Mesendoderm (in vitro differentiated cells): ENCODE measurements around the gene MTNR1A. TPM values are rescaled to one million over a fixed set of nuclear protein-coding genes. Genes with fewer than 3 reads are reported as not detected.

Source experiments
- DNase-seq: peaks from one replicate; pipeline ENCODE4 v3.0.0; 2013
- H2AK5ac ChIP-seq: 2 replicates; pipeline ENCODE4 v1.6.1; 2013; ENCODE audit warnings: low read length, inconsistent platforms
- H2BK120ac ChIP-seq: 2 replicates; pipeline ENCODE4 v1.6.1; 2013; ENCODE audit warnings: low read depth, mild to moderate bottlenecking, low read length, moderate library complexity, mixed read lengths
- H2BK15ac ChIP-seq: replicated peaks from 2 replicates; pipeline ENCODE4 v1.6.1; 2013; ENCODE audit warnings: low read depth, mild to moderate bottlenecking, moderate library complexity
- H2BK5ac ChIP-seq: 2 replicates; pipeline ENCODE4 v1.6.1; 2013; ENCODE audit warnings: low read length, inconsistent platforms
- H3K18ac ChIP-seq: 2 replicates; pipeline ENCODE4 v1.6.1; 2013; ENCODE audit warnings: mild to moderate bottlenecking, low read length, mixed read lengths
- H3K23ac ChIP-seq: one replicate; pipeline ENCODE4 v1.6.1; 2013; ENCODE audit warnings: low read length
- H3K27ac ChIP-seq: 2 replicates; pipeline ENCODE4 v1.5.1; 2013; ENCODE audit warnings: low read depth, mild to moderate bottlenecking, inconsistent platforms, low read length, moderate library complexity
- H3K27me3 ChIP-seq: 2 replicates; pipeline ENCODE4 v1.6.1; 2013; ENCODE audit warnings: low read length, control low read depth, mild to moderate bottlenecking, inconsistent platforms; ENCODE audit not compliant: insufficient read depth, poor library complexity
- H3K36me3 ChIP-seq: 2 replicates; pipeline ENCODE4 v1.6.1; 2013; ENCODE audit warnings: low read length, inconsistent platforms; ENCODE audit not compliant: control insufficient read depth, insufficient read depth
- H3K4ac ChIP-seq: one replicate; pipeline ENCODE4 v1.6.1; 2013; ENCODE audit warnings: low read depth, mild to moderate bottlenecking, low read length, moderate library complexity
- H3K4me1 ChIP-seq: 2 replicates; pipeline ENCODE4 v1.6.1; 2013; ENCODE audit warnings: low read depth, low read length, inconsistent platforms; ENCODE audit not compliant: control insufficient read depth
- H3K4me2 ChIP-seq: 2 replicates; pipeline ENCODE4 v1.6.1; 2013; ENCODE audit warnings: low read length
- H3K4me3 ChIP-seq: 2 replicates; pipeline ENCODE4 v1.5.1; 2013; ENCODE audit warnings: mild to moderate bottlenecking, low read length
- H3K56ac ChIP-seq: one replicate; pipeline ENCODE4 v1.6.1; 2013; ENCODE audit warnings: low read length
- H3K79me1 ChIP-seq: 2 replicates; pipeline ENCODE4 v1.6.1; 2013; ENCODE audit warnings: low read length, inconsistent platforms
- H3K79me2 ChIP-seq: 2 replicates; pipeline ENCODE4 v1.6.1; 2013; ENCODE audit warnings: mild to moderate bottlenecking, low read length; ENCODE audit not compliant: control insufficient read depth, insufficient read depth
- H3K9ac ChIP-seq: 2 replicates; pipeline ENCODE4 v1.6.1; 2013; ENCODE audit warnings: low read length, inconsistent platforms
- H4K5ac ChIP-seq: one replicate; pipeline ENCODE4 v1.6.1; 2013; ENCODE audit warnings: low read length
- H4K8ac ChIP-seq: one replicate; pipeline ENCODE4 v1.6.1; 2013; ENCODE audit warnings: low read depth, mild to moderate bottlenecking, control low read depth, low read length, moderate library complexity
- WGBS: extraction: QIAGEN DNeasy Blood & Tissue Kit; methylation state at CpG from one replicate; pipeline ENCODE4 v1.1.7; 2013; ENCODE audit warnings: low lambda C conversion rate, missing lambda C conversion rate; ENCODE audit not compliant: insufficient coverage; ENCODE audit errors: extremely low coverage; 5-methylcytosine and 5-hydroxymethylcytosine counted together
- polyA plus RNA-seq, 2 experiments: library from polyadenylated mRNA; stranded (reverse); fragments of 200-250 nt; gene quantifications; one replicate each; pipeline ENCODE4 v1.2.3, GENCODE V29; 2013

The MTNR1A gene
- 0.44 TPM for polyA plus RNA-seq (2013, experiment 1 of 2)
- polyA plus RNA-seq (2013, experiment 2 of 2), result 0.41 TPM

DNA sequence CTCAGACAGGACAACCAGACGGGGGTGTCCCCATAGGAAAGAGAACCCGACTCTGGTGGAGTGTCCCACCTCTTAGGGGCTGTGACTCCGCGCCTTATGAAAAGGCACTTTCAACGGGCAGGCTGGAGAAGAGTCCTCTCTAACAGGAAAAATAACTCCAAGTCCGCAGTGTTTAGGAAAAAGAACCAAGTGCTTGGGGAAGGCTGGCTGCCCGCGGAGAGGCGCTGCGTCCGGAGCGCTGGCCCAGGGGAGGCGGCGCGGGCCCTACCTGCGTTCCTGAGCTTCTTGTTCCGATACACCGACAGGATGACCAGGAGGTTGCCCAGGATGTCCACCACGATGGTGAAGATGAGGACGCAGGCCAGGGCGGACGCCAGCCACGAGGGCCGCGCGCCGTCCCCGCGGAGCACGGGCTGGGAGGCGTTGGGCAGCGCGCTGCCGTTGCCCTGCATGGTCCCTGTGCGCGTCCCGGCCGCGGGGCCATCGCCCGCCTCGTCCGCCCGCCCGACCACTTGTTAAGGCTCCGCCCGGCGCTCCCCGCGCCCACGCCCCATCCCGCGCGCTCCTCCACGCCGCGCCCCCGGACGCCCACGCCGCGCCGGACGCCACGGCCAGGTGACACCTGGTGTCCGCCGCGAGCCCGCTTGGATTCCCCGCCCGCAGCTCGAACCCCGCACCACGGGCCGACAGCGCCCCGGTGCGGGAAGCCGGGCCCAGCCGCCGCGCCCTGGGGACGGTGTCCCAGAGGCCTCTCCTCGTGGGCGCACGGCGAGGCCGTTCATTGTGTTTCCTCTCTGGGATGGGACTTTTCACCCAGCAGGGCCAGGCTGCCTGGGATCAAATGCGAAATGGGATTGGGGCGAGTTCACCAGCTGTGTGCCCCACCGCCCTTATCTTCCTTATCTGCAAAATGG lies at the start of gene MTNR1A:
Gene MTNR1A, minus strand, starts transcription at position 654 of the 914 bp plus-strand sequence. Its CDS starts 202 bp downstream, at position 452.
- Histone ChIP-seq H3K4me2 (peak within 1 kb of the TSS; percentile 97), H3K27me3 (no peaks in the 10 kb centered on the region)
- DNase-seq, result peak; percentile 71

DNA sequence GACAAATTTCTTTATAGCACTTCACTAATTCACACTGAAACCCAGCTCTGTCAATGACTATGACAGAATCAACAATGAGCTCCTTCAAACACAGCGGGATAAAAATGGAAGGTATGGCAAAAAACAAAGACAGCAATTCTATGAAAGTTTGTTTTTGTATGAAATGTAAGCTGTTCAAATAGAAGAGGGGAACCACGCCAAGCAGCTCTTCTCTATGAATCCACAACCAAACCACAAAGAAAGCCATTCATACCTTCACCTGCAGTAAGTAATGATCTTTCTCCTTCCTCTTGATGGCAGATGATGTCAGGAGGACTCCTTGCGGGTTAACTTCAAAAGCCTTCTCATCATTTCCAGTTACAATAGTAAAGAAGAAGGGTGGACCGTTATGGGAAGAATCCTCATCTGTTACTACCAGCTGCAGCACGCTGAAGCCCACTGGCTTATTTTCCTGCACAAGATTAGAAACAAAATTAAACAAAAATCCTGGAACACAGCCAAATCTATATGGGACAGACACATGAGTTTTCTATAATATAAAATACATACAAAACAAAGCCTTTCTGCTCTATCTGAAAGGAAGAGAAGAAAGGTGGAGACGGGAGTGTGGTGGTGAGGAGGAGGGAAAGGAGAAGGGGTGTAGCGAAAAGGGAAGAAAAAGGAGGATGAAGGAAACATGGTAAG lies 48.9 kb upstream of the MTNR1A start:
- H3K4me3 ChIP-seq, result no peak overlapping the region
- no peak for DNase-seq
- H3K27me3 ChIP-seq, result no peaks in the 10 kb centered on the region
- H3K36me3 ChIP-seq, result peaks cover 15% of the 10 kb centered on the region
- no peak overlapping the region for H3K23ac ChIP-seq
- H3K27ac ChIP-seq, result no peak overlapping the region
- no peak overlapping the region for H3K9ac ChIP-seq
- H3K4ac ChIP-seq, result no peak overlapping the region
- no peak overlapping the region for H2BK120ac ChIP-seq
- H3K18ac ChIP-seq, result no peak overlapping the region
- 77% methylated on average over 2 of the region's 7 CpGs for WGBS
- no peaks in the 10 kb centered on the region for H3K79me2 ChIP-seq
- no peak overlapping the region for H2BK15ac ChIP-seq
- H2BK5ac ChIP-seq, result no peak overlapping the region
- no peaks in the 10 kb centered on the region for H3K4me1 ChIP-seq
- no peak overlapping the region for H4K8ac ChIP-seq
- no peaks in the 10 kb centered on the region for H3K79me1 ChIP-seq
- no peak overlapping the region for H4K5ac ChIP-seq
- H3K56ac ChIP-seq, result no peak overlapping the region
- H2AK5ac ChIP-seq, result no peak overlapping the region
- H3K4me2 ChIP-seq, result no peak overlapping the region

More for the DNA sequence above, at the start of gene MTNR1A:
- H4K5ac ChIP-seq, result no peak within 1 kb of the TSS
- H3K79me2 ChIP-seq, result no peaks in the 10 kb centered on the region
- H3K27ac ChIP-seq, result no peak within 1 kb of the TSS
- H4K8ac ChIP-seq, result no peak within 1 kb of the TSS
- peak within 1 kb of the TSS; percentile 64 for H2BK5ac ChIP-seq
- H3K56ac ChIP-seq, result peak within 1 kb of the TSS; percentile 92
- H2BK120ac ChIP-seq, result no peak within 1 kb of the TSS
- no peak within 1 kb of the TSS for H2BK15ac ChIP-seq
- H2AK5ac ChIP-seq, result no peak within 1 kb of the TSS
- peak within 1 kb of the TSS; percentile 70 for H3K9ac ChIP-seq
- peaks cover 1% of the 10 kb centered on the region for H3K4me1 ChIP-seq
- no peaks in the 10 kb centered on the region for H3K36me3 ChIP-seq
- no peak within 1 kb of the TSS for H3K4ac ChIP-seq
- H3K4me3 ChIP-seq, result peak within 1 kb of the TSS; percentile 57
- H3K23ac ChIP-seq, result peak within 1 kb of the TSS; percentile 71
- no peak within 1 kb of the TSS for H3K18ac ChIP-seq
- no peaks in the 10 kb centered on the region for H3K79me1 ChIP-seq
- WGBS, result no CpG with 5 or more reads among the region's 91 CpGs

- no peak overlapping the region for H4K5ac ChIP-seq
- no peak overlapping the region for H2BK5ac ChIP-seq
- no peak overlapping the region for H4K8ac ChIP-seq
- H3K9ac ChIP-seq, result no peak overlapping the region
- no peak overlapping the region for H3K4ac ChIP-seq
- H2BK120ac ChIP-seq, result no peak overlapping the region
- no peaks in the 10 kb centered on the region for H3K79me2 ChIP-seq
- no peaks in the 10 kb centered on the region for H3K27me3 ChIP-seq
- H3K79me1 ChIP-seq, result no peaks in the 10 kb centered on the region
- no CpG with 5 or more reads among the region's 9 CpGs for WGBS
- no peak overlapping the region for H2BK15ac ChIP-seq
- peaks cover 11% of the 10 kb centered on the region for H3K36me3 ChIP-seq
- H3K23ac ChIP-seq, result no peak overlapping the region
- no peak overlapping the region for H3K4me2 ChIP-seq
- H3K4me3 ChIP-seq, result no peak overlapping the region
- H3K27ac ChIP-seq, result no peak overlapping the region
- no peak overlapping the region for H3K18ac ChIP-seq
- no peak overlapping the region for H3K56ac ChIP-seq
- no peaks in the 10 kb centered on the region for H3K4me1 ChIP-seq
- H2AK5ac ChIP-seq, result no peak overlapping the region
- no peak for DNase-seq
These were observed 47.6 kb upstream of the MTNR1A start for GRCh38 chr4:186602978-186603377.

- no peak overlapping the region for H2BK120ac ChIP-seq
- no peak overlapping the region for H3K56ac ChIP-seq
- H3K23ac ChIP-seq, result no peak overlapping the region
- H3K9ac ChIP-seq, result no peak overlapping the region
- H3K4ac ChIP-seq, result no peak overlapping the region
- H2BK5ac ChIP-seq, result no peak overlapping the region
- no peak overlapping the region for H4K5ac ChIP-seq
- H2AK5ac ChIP-seq, result no peak overlapping the region
- no peak overlapping the region for H3K27ac ChIP-seq
- peaks cover 12% of the 10 kb centered on the region for H3K36me3 ChIP-seq
- H3K4me2 ChIP-seq, result no peak overlapping the region
- no peaks in the 10 kb centered on the region for H3K4me1 ChIP-seq
- WGBS, result no CpG with 5 or more reads among the region's 10 CpGs
- H3K4me3 ChIP-seq, result no peak overlapping the region
- no peaks in the 10 kb centered on the region for H3K79me2 ChIP-seq
- H4K8ac ChIP-seq, result no peak overlapping the region
- H3K18ac ChIP-seq, result no peak overlapping the region
- DNase-seq, result no peak
- no peaks in the 10 kb centered on the region for H3K27me3 ChIP-seq
- H2BK15ac ChIP-seq, result no peak overlapping the region
- H3K79me1 ChIP-seq, result no peaks in the 10 kb centered on the region
These were observed 44.1 kb upstream of the MTNR1A start for GRCh38 chr4:186599483-186599882.

DNA sequence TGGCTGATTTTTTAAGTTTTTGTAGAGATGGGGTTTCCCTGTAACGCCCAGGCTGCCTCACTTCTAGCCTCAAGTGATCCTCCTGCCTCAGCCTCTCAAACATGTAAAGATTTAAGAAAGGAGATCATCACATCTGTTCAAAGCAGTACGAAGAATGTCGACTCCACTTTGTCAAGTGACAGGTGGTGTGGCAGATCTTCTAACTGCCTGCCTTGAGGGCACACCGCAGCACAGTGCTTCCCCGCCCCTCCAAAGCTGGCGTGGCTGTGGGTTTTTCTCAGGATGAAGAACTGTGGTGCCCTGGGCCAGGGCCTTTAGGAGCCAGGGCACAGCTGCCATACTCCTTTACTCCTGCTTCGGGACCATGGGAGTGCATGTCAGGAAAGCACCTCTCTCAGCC lies 43.3 kb upstream of the MTNR1A start:
- H2BK15ac ChIP-seq, result no peak overlapping the region
- H3K4me3 ChIP-seq, result no peak overlapping the region
- H3K4ac ChIP-seq, result no peak overlapping the region
- H4K5ac ChIP-seq, result no peak overlapping the region
- H3K79me2 ChIP-seq, result no peaks in the 10 kb centered on the region
- H4K8ac ChIP-seq, result no peak overlapping the region
- H3K18ac ChIP-seq, result no peak overlapping the region
- no peak overlapping the region for H2BK5ac ChIP-seq
- H3K36me3 ChIP-seq, result peaks cover 12% of the 10 kb centered on the region
- H2AK5ac ChIP-seq, result no peak overlapping the region
- no peak overlapping the region for H3K56ac ChIP-seq
- no peaks in the 10 kb centered on the region for H3K27me3 ChIP-seq
- no peak overlapping the region for H3K9ac ChIP-seq
- H3K79me1 ChIP-seq, result no peaks in the 10 kb centered on the region
- no peak for DNase-seq
- no CpG with 5 or more reads among the region's 7 CpGs for WGBS
- H2BK120ac ChIP-seq, result no peak overlapping the region
- no peak overlapping the region for H3K27ac ChIP-seq
- H3K4me2 ChIP-seq, result no peak overlapping the region
- H3K23ac ChIP-seq, result no peak overlapping the region
- no peaks in the 10 kb centered on the region for H3K4me1 ChIP-seq
